Suprapubic skin (tissue), 4 donors: Measurements from ENCODE around the gene DISC1. TPM values are rescaled to one million over a fixed set of nuclear protein-coding genes. Genes with fewer than 3 reads are reported as not detected.

Experiments used
- DNase-seq, 2 donors: peaks; one replicate each; pipeline ENCODE4 v3.0.0-alpha.2; 2019; ENCODE audit warnings: low spot score in 2 of 2
- H3K27ac ChIP-seq: fragments of 200-600 bp; sonication (generic); one replicate; pipeline ENCODE4 v1.5.1; 2019
- H3K27me3 ChIP-seq: fragments of 200-600 bp; sonication (generic); one replicate; pipeline ENCODE4 v1.5.1; 2019
- H3K36me3 ChIP-seq: fragments of 200-600 bp; sonication (generic); one replicate; pipeline ENCODE4 v1.5.1; 2019
- H3K4me1 ChIP-seq: fragments of 200-600 bp; sonication (generic); one replicate; pipeline ENCODE4 v1.5.1; 2019
- H3K4me3 ChIP-seq: fragments of 200-600 bp; sonication (generic); one replicate; pipeline ENCODE4 v1.5.1; 2019; ENCODE audit warnings: mild to moderate bottlenecking
- H3K9me3 ChIP-seq: fragments of 200-600 bp; sonication (generic); one replicate; pipeline ENCODE4 v1.5.1; 2019
- EP300 ChIP-seq: sonication (generic); formaldehyde crosslinking; IDR thresholded peaks from one replicate; pipeline ENCODE4 v1.6.1; 2017; ENCODE audit warnings: antibody characterized with exemption
- POLR2A ChIP-seq, 2 donors: fragments of 450-650 bp; IDR thresholded peaks; one replicate each; pipeline ENCODE4 v1.6.1; 2017; ENCODE audit warnings: antibody characterized with exemption in 2 of 2, mild to moderate bottlenecking in 2 of 2, moderate library complexity in 2 of 2
- POLR2AphosphoS5 ChIP-seq, 3 donors: sonication (generic); formaldehyde crosslinking; IDR thresholded peaks; one replicate each; pipeline ENCODE4 v1.6.1; 2017; ENCODE audit warnings: antibody characterized with exemption in 3 of 3
- WGBS: methylation state at CpG from one replicate; pipeline ENCODE4 v1.1.5; 2018; 5-methylcytosine and 5-hydroxymethylcytosine counted together
- total RNA-seq, 4 donors: library from RNA; depleted of rRNA; stranded (reverse); fragments of >200 nt; gene quantifications; one replicate each; pipeline ENCODE4 v1.1.0, GENCODE V29; 2016
- TF ChIP-seq, protein P1 (sequence below), 2 donors: fragments of 200-600 bp in 1 of 2; fragments of 450-650 bp in 1 of 2; sonication (generic) in 1 of 2; IDR thresholded peaks; one replicate each; pipeline ENCODE4 v1.5.1; 2016 to 2019; ENCODE audit warnings: antibody characterized with exemption in 2 of 2, mild to moderate bottlenecking in 1 of 2, moderate library complexity in 1 of 2

Gene DISC1
- total RNA-seq, 4 donors from 2014 or later = 3.0 to 8.4 (median 5.2) TPM

DNA sequence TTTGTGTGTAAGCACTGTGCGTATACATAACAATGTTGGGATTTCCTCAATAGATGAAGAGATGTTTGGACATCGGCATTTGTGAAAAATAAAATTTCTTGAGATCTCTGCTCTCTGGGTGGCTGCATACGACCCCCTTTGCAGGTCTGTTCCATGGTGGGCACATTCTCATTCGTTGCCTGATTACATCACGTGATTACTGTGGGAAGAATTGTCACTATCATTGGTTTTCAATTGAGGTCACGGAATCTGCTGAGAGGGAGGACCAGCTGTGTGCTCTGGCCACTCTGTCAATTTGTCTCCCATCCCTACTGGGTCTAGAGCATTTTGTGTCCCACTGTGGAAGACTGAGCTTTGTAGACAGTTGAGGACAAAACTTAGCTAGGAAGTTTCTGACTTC is 81.8 kb downstream of the DISC1 start:
- TF ChIP-seq EP300 (no peak), POLR2A (IDR thresholded peaks at IDR 0.05) (no peak), POLR2AphosphoS5 (IDR thresholded peaks at IDR 0.05) (no peak)
- TF ChIP-seq, protein P1, sequence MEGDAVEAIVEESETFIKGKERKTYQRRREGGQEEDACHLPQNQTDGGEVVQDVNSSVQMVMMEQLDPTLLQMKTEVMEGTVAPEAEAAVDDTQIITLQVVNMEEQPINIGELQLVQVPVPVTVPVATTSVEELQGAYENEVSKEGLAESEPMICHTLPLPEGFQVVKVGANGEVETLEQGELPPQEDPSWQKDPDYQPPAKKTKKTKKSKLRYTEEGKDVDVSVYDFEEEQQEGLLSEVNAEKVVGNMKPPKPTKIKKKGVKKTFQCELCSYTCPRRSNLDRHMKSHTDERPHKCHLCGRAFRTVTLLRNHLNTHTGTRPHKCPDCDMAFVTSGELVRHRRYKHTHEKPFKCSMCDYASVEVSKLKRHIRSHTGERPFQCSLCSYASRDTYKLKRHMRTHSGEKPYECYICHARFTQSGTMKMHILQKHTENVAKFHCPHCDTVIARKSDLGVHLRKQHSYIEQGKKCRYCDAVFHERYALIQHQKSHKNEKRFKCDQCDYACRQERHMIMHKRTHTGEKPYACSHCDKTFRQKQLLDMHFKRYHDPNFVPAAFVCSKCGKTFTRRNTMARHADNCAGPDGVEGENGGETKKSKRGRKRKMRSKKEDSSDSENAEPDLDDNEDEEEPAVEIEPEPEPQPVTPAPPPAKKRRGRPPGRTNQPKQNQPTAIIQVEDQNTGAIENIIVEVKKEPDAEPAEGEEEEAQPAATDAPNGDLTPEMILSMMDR (IDR thresholded peaks at IDR 0.05) = no peak
- 86% methylated on average over 6 of the region's 6 CpGs for WGBS
- Histone ChIP-seq H3K4me3 (no peak overlapping the region), H3K4me1 (no peaks in the 10 kb centered on the region), H3K9me3 (no peaks in the 10 kb centered on the region), H3K36me3 (no peaks in the 10 kb centered on the region), H3K27ac (no peak overlapping the region), H3K27me3 (no peaks in the 10 kb centered on the region)
- DNase-seq = no peak

DNA sequence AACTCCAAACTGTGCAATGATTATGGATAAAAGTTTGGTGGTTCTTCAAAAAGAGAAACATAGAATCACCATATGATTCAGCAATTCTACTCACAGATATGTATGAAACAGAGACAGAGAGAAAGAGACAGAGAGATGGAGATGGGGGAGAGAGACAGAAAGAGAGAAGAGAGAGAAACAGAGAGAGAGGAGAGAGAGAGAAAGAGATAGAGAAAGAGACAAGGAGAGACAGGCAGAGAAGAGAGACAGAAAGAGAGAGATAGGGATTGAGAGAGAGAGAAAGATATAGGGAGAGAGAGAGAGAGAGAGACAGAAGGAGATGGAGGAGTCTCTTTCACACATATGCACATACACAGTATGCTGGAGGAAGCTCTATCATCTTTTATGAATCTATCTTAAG is 87.8 kb downstream of the DISC1 start:
- H3K36me3 ChIP-seq = no peaks in the 10 kb centered on the region
- no peaks in the 10 kb centered on the region for H3K27me3 ChIP-seq
- no peak for DNase-seq
- no peaks in the 10 kb centered on the region for H3K4me1 ChIP-seq
- no peaks in the 10 kb centered on the region for H3K9me3 ChIP-seq
- TF ChIP-seq, protein P1 (IDR thresholded peaks at IDR 0.05) = no peak
- TF ChIP-seq EP300 = no peak
- TF ChIP-seq POLR2AphosphoS5 (IDR thresholded peaks at IDR 0.05) = no peak
- TF ChIP-seq POLR2A (IDR thresholded peaks at IDR 0.05) = no peak
- no peak overlapping the region for H3K27ac ChIP-seq
- H3K4me3 ChIP-seq = no peak overlapping the region

DNA sequence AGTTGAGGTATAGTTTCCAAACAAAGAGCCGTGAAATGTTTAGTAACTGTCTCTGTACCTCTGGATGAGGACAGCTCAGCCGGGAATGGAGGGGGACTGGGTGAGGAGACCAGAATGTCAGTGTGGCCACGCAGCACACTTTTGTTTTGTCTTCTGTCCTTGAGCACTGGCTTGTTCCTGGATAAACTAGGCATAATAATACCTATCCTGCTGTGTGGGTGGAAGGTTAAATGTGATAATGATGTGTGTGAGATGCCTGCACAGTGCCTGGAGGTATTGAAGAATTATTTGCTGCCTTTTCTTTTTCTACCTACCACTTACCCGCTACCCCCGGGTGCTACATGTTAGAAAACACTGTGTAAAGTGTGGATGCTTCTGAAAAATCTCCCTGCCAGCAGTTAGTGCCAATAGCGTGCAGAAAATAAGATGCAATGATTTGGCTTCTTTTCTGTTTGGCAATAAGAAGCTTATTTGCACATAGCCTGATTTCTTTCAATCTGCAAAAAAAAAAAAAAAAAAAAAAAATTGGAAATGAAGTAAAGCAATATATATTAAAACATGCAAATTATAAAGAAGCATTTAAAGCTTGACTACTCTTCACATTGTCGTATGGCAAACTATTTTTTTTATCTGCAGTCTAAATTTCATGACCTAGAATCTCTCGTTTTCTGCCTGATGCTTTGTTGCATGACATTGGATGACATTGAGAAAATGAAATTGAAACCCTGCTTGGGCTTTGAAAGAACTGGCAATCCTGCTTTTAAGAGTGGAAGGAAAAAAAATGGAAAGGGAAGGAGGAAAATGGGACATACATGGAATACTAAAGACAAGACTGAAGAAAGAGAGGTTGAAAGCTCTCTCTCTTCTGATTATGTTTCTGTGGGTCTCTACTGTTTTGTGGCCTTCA is 89.5 kb downstream of the DISC1 start:
- no peak for DNase-seq
- 76% methylated on average over 8 of the region's 8 CpGs for WGBS

GRCh38 chr1:231716879-231717278 is 90.3 kb downstream of the DISC1 start:
- no peaks in the 10 kb centered on the region for H3K36me3 ChIP-seq
- H3K4me3 ChIP-seq = no peak overlapping the region
- WGBS = 73% methylated on average over 3 of the region's 3 CpGs
- H3K9me3 ChIP-seq = no peaks in the 10 kb centered on the region
- DNase-seq = no peak
- no peak overlapping the region for H3K27ac ChIP-seq
- H3K27me3 ChIP-seq = no peaks in the 10 kb centered on the region
- no peaks in the 10 kb centered on the region for H3K4me1 ChIP-seq
- TF ChIP-seq, protein P1 (IDR thresholded peaks at IDR 0.05) = no peak
- no peak for TF ChIP-seq POLR2A (IDR thresholded peaks at IDR 0.05)
- TF ChIP-seq EP300 = no peak
- no peak for TF ChIP-seq POLR2AphosphoS5 (IDR thresholded peaks at IDR 0.05)

More for the DNA sequence above, 89.5 kb downstream of the DISC1 start:
- no peaks in the 10 kb centered on the region for H3K27me3 ChIP-seq
- H3K4me3 ChIP-seq = no peak overlapping the region
- TF ChIP-seq, protein P1 (IDR thresholded peaks at IDR 0.05) = no peak
- TF ChIP-seq POLR2AphosphoS5 (IDR thresholded peaks at IDR 0.05) (no peak), EP300 (no peak), POLR2A (IDR thresholded peaks at IDR 0.05) (no peak)
- H3K4me1 ChIP-seq = no peaks in the 10 kb centered on the region
- H3K9me3 ChIP-seq = no peaks in the 10 kb centered on the region
- H3K36me3 ChIP-seq = no peaks in the 10 kb centered on the region
- H3K27ac ChIP-seq = no peak overlapping the region

- H3K9me3 ChIP-seq = no peaks in the 10 kb centered on the region
- no peak overlapping the region for H3K27ac ChIP-seq
- 96% methylated on average over 7 of the region's 7 CpGs for whole genome bisulfite sequencing
- no peak overlapping the region for H3K4me3 ChIP-seq
- H3K36me3 ChIP-seq = no peaks in the 10 kb centered on the region
- no peak for DNase-seq
- TF ChIP-seq, protein P1 (IDR thresholded peaks at IDR 0.05) = no peak
- TF ChIP-seq POLR2A (IDR thresholded peaks at IDR 0.05) (no peak), EP300 (no peak), POLR2AphosphoS5 (IDR thresholded peaks at IDR 0.05) (no peak)
- H3K27me3 ChIP-seq = no peaks in the 10 kb centered on the region
- H3K4me1 ChIP-seq = no peaks in the 10 kb centered on the region
These were observed 93.0 kb downstream of the DISC1 start for GRCh38 chr1:231719485-231720183.
